Superior temporal gyrus (tissue), 1 donor: Measurements from ENCODE around the gene SLC7A7.
"Not testable (repeated sequence)": the region's sequence is repeated elsewhere in the genome, so short reads cannot be mapped to it uniquely, and the experiment has no call there.

ENCODE experiments used
- DNase-seq: peaks from one replicate; pipeline ENCODE4 v3.0.0-alpha.2; 2016; ENCODE audit errors: extremely low spot score

The SLC7A7 gene

DNA sequence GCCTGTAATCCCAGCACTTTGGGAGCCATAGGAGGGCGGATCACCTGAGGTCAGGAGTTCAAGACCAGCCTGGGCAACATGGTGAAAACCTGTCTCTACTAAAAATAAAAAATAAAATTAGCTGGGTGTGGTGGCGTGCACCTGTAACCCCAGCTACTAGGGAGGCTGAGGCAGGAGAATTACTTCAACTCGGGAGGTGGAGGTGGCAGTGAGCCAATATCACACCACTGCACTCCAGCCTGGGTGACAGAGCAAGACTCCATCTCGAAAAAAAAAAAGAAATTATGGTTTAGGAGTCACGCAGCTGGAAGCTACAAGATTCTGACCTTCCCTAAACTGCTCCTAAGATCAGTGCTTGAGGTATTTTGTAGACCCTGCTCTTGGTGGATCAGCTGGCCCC lies 21.7 kb downstream of the SLC7A7 start:
- DNase-seq = not testable (repeated sequence)

DNA sequence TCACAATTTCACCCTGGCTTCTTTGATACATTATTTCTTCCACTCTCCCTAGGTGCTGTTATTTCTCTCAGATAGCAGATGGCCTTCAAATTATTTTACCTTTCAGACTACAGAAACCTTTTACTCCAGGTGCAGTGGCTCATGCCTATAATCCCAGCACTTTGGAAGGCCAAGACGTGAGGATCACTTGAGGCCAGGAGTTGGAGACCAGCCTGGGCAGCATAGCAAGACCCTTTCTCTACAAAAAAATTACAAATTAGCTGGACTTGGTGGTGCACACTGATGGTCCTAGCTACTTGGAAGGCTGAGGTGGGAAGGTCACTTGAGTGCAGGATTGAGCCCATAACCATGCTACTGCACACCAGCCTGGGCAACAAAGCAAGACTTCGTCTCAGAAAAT lies 23.1 kb downstream of the SLC7A7 start:
- no peak for DNase-seq

DNA sequence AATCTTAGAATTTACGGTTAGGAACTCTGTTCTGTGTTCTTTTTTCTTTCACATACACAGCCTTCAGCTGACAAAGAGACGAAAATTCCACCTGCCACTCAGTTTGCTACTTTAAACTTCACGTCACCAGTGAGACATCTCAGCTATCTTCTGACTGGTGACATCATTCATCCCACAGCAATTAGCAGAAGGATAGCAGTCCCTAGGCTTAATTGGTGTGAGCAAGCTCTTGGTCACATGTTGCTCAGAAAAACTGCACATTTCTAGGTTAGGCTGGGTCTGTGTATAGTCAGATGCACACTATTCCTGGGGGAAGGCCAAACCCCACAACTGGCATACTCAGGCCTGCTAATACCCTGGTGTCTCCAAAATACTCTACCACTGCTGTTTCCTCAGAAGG lies 23.9 kb downstream of the SLC7A7 start:
- no peak for DNase-seq

DNA sequence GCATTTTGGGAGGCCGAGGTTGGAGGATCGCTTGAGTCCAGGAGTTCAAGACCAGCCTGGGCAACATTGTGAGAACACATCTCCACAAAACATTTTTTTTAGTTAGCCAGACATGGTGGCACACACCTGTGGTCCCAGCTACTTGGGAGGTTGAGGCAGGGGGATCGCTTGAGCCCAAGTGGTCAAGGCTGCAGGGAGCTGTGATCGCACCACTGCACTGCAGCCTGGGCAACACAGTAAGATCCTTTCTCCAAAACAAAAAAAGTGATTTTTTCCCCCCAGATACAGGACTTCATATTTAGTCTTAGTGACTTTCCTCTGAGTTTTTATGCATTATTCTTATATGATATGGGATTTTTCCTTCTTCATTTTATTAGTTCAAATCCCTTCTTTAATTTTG lies 28.6 kb downstream of the SLC7A7 start:
- DNase-seq = no peak

DNA sequence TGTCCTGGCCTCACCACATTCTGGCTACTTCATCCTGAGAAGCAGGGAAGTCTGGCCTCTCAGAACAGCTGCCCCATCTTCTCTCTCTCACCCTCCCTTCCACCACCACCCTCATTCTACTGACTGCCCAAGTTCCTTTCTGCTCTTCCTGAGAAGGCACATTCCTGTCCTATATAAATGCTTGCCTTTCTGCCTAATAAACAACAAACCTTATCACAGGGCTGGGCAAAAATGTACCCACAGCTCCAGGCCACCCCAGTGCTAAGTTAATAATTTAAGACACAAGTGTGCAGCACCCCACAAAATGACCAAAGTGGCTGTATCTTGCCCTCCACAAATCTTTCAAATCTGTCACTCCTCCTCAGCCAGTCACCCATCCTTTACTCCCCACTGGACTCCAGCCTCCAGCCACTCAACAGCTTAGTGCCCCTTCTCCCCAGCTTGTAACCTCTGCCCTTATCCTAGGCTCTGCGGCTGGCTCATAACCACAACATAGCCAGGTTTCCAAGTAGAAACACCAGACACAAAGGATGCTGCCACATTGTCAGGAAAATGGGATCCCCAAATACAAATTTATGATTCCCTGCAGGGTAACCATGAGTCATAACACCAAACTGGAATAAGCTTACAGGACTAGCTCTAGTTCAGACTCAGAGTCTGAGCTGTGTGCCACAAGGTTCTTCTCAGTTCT lies 33.8 kb downstream of the SLC7A7 start:
- DNase-seq = no peak

DNA sequence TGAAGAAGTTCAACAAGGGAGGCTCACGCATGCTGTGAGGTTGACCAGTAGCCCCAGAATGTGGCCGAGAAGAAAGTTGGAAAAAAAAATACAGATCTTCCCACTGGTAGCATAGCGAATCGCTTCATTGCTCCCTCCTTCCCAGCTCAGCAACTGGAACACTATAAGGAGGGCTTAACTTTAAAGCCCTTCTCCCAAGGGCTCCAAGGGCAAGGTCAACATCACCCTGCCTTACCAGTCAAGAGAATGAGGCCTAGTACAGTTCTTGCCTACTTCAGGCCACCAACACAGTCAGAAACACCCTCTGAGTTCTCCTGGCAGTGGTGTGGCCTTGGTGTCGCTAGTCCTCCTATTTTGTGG lies 34.3 kb downstream of the SLC7A7 start:
- no peak for DNase-seq

DNA sequence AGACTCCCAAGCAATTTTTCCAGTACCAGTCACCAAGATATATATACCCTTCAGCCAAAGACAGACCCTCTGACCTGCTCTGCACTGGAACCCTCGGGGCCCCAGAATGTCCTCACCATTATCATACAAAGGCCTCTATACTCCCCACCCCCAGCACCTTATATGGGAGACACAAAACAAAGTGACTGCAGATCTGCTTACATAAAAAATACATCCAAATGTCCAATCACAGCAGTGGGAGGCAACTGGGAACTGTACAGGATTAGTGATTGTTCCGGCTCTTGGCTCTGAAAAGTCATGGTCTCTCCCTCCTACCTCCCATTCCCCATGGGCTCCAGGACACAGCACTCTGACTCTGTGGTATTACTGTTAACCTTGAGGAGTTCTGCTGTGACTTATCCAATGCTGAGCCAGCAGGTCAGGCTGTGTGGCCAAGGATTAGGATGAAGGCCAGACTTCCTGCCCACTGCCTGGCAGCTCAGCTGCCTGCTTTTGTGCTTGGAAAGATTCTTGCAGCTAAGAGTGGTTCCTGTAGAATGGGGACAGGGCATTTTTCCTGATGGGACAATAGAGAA lies 35.0 kb downstream of the SLC7A7 start:
- DNase-seq = no peak

DNA sequence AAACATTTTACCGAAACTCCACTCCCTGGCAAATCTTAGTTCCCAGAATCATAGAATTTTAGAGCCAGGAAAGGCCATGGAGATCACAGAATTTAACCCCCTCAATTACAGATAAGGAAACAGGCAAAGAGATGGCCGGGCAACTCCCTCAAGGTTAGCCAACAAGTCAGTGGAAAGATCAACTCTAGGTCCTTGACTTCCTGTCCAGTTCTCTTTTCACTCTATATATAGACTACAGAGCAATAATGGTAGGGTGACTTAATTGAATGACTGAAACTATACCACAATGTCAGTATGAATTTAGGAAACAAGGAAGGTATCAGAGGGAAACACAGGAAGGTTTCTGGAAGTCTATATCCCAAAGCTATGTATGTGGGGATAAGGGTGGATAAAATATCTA lies 37.2 kb downstream of the SLC7A7 start:
- DNase-seq = no peak

DNA sequence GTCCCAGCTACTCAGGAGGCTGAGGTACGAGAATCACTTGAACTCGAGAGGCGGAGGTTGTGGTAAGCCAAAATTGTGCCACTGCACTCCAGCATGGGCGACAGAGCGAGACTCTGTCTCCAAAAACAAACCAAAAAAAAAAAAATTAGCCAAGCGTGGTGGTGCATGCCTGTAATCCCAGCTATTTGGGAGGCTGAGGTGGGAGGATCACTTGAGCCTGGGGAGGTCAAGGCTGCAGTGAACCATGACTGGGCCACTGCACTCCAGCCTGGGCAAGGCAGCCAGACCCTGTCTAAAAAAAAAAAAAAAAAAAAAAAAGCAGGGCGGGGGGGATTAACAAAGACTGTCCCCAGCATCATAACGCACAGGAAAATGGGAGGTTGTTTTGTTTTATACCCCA lies 38.4 kb downstream of the SLC7A7 start:
- DNase-seq = not testable (repeated sequence)

DNA sequence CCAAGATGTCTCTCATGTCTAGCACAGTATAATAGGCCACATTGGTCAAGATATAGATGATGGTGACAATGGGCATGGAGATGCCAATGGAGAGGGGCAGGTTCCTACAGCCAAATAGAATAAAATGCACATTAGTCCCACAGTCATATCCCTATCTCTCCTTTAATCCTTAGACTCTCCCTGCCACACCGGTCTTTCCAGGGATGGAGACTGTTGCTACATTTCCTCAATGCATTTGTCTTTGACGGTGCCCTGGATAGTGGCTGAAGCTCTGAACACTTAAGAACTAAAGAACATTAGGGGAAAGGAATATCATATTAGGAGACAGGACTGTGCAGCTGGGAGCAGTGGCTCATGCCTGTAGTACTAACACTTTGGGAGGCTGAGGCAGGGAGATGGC lies 39.0 kb downstream of the SLC7A7 start:
- no peak for DNase-seq

DNA sequence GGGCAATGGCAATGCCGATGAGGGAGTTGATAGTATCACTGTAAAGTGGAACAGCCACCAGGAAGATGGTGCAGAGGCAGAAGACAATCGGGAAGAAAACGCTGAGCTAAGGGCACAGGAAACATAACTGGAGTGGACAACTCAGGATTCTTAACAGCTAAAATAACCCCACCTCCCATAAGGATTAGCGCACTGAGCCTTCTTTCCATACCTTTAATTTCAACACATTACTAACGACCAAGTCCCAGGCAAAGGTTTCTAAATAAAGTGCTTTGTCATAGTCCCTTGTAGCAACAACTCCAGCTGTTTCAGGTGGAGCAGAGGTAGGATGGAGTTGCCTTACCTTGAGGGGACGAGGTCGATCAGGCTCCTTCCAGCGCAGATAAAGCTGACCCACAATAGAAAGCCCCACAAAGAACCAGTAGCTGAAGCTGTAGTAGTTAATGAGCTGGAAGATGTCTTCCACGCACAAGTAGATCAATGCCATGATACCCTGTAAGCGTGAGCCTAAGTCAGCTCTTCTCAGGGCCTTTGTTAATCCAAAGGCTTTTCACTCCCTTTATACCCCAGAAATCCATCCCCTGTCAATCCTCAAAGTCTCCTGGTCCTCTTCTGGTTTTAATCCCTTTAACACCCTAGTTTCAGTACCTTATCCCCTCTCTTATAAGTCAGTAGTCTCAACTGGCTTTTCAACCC lies 41.1 kb downstream of the SLC7A7 start:
- DNase-seq = no peak

DNA sequence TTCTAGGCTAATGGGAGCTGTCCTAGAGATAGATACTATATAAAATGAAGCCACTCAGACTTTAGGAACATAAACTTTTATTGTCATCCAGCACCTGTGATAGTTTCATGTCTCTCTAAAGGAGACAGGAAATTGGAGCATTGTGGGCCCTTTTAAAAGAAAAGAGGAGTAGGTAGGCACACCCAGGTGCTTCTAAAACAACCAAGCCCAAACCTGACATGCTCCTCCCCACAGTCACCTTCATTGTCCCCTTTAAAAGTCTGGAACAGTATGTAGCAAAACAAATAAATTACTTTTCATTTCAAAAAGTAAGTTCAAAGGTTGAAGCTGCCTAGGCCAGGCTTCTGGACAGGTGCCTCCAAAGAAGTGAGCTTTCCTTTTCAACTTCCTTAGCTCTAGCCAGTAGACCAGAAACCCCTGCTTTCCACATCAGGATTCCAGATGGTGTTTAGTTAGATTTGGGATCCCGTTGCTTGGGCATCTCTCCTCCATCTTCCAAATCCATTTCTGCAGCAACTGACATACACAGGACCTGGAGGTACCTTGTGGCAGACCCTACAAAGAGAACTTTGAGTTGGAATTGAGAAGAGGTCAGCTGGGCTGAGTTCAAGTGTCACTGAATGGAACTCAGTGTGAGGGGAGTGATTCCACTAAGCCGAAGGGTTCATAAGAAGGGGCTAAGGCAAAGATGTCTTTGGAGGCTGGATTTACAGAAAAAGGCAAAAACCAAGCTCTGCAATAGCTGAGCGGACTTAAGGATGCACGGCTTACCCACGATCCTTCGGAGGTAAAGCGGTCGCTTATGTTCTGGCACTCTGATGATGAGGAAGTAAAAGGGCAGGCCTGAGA lies 41.8 kb downstream of the SLC7A7 start:
- no peak for DNase-seq

DNA sequence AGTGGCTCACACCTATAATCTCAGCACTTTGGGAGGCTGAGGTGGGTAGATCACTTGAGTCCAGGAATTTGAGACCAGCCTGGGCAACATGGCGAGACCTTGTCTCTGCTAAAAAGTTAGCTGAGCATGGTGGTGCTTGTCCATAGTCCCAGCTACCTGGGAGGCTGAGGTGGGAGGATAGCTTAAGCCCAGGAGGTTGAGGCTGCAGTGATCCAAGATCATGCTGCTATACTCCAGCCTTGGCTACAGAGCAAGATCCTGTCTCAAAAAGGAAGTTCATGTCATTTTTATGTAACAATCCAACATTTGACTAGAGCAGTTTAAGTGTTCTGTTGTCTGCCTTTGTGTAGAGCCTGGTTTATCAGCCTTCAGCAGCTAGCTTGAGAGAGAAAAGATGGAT lies 42.5 kb downstream of the SLC7A7 start:
- no peak for DNase-seq

DNA sequence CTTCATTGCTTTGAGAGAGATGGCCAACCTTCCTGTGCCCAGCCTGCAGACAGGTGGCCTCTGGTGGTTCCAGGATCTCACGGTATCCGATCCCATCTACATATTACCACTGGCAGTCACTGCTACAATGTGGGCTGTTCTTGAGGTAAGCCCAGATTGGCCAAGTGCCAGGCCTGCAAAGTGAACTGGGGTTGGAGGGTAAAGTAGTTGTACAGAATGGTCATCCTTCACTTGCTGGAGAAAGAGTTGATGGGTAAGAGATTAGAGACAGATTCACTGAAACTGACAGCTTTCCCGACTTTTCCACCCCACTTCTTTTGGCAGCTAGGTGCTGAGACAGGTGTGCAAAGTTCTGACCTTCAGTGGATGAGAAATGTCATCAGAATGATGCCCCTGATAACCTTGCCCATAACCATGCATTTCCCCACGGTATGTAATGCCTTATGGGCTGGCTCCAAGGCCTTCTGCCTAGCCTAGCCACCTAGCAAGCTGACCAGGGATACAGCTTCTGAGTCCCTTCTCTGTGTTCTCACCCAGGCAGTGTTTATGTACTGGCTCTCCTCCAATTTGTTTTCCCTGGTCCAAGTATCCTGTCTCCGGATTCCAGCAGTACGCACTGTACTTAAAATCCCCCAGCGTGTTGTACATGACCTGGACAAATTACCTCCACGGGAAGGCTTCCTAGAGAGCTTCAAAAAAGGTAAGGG lies 44.6 kb downstream of the SLC7A7 start:
- no peak for DNase-seq

DNA sequence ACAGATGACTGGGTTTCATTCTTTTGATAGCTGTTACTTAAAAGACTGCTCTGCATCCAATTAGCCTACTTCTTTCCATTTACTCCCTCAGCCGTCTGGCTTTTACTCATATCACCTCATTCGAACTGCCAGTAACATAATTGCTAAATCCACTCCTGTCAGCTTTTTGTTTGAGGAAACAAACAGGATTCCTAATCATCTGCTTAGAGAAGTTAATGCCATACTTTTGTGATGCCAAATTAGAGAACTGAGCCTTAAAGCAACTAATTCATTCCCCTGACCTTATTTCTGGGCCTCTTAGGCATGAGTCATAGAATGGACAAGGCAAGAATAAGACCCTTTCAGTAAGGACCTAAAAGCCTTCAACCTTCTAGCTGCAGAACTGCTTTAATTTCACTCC lies 45.9 kb downstream of the SLC7A7 start:
- DNase-seq = no peak

DNA sequence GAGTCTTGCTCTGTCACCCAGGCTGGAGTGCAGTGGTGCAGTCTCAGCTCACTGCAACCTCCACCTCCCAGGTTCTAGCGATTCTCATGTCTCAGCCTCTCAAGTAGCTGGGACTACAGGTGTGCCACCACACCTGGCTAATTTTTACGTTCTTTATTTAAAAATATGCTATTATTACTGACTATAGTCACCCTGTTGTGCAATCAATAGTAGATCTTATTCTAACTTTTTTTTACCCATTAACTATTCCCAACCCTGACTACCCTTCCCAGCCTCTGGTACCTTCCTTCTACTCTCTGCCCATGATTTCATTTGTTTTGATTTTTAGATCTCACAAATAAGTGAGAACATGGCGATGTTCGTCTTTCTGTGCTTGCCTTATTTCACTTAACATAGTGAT lies 46.3 kb downstream of the SLC7A7 start:
- no peak for DNase-seq

DNA sequence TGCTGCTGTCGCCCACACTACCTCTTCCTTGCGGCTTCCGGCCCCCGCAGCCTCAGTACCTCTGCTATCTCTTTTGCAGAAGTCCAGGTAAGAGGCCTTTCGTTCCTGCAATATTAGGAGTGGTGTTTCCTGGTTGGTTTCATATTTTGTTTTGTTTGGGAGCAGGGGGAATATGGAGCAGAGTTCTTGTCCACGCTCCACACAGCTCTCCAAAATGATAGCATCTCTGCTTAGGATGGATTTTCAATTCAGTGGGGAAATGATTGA lies 48.0 kb downstream of the SLC7A7 start:
- no peak for DNase-seq

DNA sequence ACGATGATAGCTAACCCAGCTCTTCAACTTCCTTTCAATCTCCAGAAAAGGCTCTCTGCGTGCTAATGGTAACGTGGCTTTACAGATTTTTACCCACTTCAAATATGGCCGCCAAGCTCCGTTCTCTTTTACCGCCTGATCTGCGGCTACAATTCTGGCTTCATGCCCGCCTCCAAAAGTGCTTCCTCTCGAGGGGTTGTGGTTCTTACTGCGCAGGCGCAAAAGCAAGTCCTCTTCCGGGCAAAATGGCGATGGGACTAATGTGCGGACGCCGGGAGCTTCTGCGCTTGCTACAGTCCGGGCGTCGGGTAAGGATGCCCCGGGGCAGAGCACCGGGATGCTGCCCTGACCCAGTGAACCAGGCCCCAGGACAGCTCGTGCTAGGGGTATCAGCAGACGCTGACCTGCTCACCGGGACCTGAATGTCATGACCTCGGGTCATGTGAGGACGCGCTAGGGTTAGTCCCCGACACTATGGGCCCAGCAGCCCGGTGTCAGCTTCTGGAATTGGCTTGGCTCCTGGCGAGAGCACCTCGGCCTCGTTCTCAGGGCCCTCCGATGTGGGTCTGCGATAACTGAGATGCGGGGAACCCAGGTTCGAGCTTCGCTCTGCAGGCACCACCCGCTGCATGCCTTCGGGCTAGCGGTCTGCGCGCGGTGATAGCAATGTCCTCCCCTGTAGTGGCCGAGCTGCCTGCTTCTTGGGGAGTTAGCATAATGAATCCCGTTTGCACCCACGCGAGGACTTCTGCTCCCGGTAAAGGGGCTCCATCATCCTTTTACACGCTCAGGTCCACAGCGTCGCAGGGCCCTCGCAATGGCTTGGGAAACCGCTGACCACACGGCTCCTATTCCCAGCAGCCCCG lies 48.5 kb downstream of the SLC7A7 start, which contains the start of gene OXA1L:
Gene OXA1L (plus strand): TSS at position 232 of the 866 bp plus-strand sequence. CDS start 14 bp downstream, at position 246.
- peak; percentile 99 for DNase-seq

DNA sequence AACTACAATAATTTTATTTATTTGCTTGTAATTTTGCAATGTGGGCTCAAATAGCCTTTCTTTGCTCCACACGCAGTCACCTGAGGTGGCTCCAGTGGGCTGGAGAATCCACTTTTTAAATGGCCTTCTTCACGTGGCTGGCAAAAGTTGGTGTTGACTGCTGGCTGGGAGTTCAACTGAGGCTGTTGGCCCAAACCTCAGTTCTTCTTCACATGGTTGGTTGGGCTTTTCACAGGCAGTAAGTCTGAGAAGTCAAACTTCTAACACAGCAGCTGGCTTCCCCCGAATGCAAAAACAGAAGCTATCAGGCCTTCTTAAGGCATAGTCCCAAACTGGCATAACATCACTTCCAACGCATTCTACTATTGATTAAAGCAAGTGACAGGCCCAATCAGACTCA lies 50.9 kb downstream of the SLC7A7 start:
- DNase-seq = no peak

DNA sequence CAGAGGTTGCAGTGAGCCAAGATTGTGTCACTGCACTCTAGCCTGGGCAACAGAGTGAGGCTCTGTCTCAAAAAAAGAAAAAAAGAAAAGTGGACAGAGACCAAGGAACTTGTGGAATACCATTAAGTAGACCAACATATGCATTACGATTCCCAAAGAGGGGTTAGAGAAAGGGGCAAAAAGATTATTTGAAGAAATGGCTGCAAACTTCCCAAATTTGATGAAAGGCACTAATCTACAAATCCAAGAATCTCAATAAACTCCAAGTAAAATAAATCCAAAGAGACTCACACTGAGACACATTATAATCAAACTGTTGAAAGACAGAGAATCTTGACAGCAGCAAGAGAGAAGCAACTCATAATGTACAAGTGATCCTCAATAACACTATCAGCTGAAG lies 53.5 kb downstream of the SLC7A7 start:
- no peak for DNase-seq
